ENCODE measurements around the gene CPE.
A peak's percentile ranks its signal among the peaks of the same experiment; 100 is the strongest.
"Not testable (repeated sequence)": the region's sequence is repeated elsewhere in the genome, so short reads cannot be mapped to it uniquely, and the experiment has no call there.

Gene CPE

GRCh38 chr4:165410214-165410613 is 31.4 kb downstream of the CPE start:
- no peak for FAIRE-seq

- no peak for FAIRE-seq
Observed at GRCh38 chr4:165415910-165416309, 37.1 kb downstream of the CPE start.

DNA sequence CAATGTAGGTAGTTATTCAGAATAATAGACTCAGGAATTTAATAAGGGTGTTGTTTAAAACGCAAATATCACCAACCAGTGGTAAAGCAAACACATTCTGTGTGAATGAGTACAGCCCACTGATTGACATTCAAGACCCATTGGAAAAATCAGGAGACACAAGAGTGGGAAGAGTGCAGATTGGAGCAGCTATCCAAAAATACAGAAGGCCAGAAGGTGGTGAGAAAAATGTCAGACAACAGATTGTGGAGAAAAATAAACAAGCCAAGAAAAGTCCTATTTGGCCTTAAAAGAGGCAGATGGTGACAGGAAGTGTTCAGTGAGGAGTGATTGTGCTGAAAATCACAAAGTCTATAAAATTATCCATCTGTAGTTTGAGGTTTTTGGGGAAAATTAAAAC is 39.3 kb downstream of the CPE start:
- FAIRE-seq: no peak

DNA sequence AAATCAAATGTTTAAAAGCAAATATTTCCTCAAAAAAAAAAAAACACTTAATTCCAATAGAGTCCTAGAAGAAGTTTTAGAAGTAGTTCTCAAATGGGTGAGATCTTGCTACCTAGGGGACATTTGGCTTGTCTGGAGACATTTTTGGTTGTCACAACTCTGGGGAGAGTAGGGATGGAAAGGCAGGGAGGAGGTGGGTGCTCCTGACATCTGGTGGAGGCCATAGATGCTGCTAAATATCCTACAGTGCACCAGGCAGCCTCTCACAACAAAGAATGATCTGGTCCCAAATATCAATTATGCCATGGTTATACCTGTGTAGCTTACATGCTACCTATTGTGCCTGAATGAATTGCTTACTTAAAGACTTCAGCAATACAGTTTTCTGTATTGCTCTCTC is 46.8 kb downstream of the CPE start:
- FAIRE-seq: no peak

DNA sequence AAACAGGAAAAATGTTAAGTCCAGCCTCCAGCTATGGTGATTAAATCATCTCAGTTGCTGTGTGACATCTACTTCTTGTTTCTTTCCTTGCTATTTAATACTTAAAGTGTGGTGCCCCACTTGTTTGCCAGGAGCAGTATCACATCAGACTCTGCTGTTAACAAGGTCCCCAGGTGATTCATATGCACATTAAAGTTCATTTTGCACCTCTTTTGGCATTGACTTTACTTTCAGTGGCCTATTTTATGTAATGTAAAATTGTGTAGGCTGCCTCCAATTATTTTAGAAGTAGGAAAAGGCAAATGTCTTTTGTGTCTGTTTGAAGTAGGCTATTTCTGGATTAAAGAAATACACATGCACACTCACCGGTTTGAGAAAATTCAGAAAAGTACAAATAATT is 47.5 kb downstream of the CPE start:
- no peak for FAIRE-seq

GRCh38 chr4:165426823-165427222 is 48.0 kb downstream of the CPE start:
- FAIRE-seq: no peak

DNA sequence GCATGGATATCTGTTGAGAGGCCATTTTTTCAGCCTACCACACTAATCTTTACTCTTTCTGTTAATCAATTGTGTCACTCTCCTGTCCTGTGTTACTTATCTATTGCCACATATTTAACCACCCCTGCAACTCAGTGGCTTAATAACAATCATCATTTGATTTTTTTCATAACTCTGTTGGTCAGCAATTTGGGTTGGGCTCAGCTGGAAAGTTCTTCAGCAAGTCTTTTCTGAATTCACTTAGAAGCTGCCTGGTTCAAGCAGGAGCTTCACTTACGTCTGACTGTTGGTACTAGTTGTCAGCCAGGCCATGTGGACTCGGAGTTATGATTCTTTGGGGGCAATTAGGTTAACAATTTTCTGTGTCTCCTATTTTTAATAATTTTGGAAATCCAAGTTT is 50.1 kb downstream of the CPE start:
- FAIRE-seq: no peak

DNA sequence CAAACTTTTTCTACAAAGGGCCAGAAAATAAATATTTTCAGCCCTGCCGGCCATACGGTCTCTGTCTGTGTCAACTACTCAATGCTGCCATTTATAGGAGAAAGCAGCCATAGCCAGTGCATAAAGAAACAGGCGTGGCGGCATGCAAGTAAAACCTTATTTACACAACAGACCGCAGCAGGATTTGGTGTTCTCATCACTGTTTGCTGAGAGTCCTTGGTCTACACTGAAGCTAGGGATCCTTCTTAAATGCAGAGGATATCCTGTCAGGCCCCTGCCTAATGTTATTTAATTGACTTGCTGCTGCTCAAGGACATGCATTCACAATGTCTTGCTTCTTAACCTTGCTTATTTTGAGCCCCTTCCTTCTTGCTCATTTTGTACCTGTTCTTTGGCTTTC is 54.7 kb downstream of the CPE start:
- FAIRE-seq: no peak

DNA sequence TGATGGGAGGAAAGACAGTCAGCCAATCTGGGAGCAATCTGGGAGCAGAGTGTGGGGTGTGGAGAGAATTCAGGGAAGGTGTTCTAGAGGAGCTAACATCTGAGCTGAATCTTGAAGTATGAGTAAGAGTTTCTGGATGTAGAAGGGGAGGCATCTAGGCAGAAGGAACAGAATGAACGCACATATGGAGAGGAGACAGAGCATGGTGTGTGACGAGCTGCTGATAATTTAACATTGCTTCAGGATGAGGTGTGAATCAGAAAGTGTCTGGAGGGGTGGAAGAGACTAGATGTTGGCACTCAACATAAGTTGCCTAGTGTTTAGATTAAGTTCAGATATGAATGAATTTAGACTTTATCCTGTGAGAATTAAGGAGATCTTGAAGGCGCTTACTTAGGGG is 58.9 kb downstream of the CPE start:
- no peak for FAIRE-seq

GRCh38 chr4:165439344-165439743 is 60.5 kb downstream of the CPE start:
- FAIRE-seq: no peak

DNA sequence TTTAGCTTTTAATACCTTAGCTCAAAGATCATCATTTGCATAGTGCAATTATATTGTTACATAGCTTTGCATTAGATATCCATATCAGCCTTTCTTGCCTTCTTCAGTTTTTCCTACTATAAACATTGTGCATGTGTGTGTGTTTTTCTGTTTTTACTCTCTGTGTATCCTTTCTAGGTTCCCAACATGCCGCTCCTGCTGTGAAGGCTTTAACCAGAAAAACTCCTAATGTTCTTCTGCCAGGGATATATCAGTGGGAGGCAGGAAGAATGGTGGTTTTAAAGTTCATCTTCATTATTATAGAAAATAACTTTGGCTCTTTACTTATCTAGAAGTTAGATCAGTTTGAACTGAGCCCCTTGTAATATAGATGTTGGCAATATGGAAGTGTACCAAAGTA is 61.2 kb downstream of the CPE start:
- no peak for FAIRE-seq

GRCh38 chr4:165440415-165441158 is 61.8 kb downstream of the CPE start:
- FAIRE-seq: no peak

DNA sequence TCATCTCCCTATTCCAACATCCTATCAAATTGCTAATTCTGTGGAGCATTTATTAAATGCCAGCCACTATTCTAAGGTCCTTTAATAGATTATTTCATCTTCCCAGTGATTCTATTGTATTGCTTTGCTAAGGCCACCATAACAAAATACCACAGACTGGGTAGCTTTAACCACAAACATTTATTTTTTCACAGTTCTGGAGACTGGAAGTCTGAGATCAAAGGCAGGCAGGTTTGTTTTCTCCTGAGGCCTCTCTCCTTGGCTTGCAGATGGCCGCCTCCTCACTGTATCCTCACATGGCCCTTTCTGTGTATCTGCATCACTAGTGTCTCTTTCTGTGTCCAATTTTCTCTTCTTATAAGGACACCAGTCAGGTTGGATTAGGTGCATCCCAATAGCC is 64.5 kb downstream of the CPE start:
- no peak for FAIRE-seq

- no peak for FAIRE-seq
Observed at GRCh38 chr4:165448700-165449099, 69.9 kb downstream of the CPE start.

- no peak for FAIRE-seq
Observed at GRCh38 chr4:165449333-165449732, 70.5 kb downstream of the CPE start.

GRCh38 chr4:165450871-165451270 is 72.1 kb downstream of the CPE start:
- FAIRE-seq: no peak

DNA sequence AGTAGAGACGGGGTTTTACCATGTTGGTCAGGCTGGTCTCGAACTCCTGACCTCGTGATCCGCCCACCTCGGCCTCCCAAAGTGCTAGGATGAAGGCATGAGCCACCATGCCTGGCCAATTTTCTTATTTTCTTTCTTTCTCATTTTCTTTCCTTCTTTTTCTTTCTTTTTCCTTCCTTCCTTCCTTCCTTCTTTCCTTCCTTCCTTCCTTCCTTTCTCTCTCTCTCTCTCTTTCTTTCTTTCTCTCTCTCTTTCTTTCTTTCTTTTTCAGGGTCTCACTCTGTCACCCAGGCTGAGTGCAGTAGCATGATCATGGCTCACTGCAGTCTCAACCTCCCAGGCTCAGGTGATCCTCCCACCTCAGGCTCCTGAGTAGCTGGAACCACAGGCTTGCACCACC is 74.3 kb downstream of the CPE start:
- FAIRE-seq: not testable (repeated sequence)

- no peak for FAIRE-seq
Observed at GRCh38 chr4:165454426-165454825, 75.6 kb downstream of the CPE start.

GRCh38 chr4:165457793-165458192 is 79.0 kb downstream of the CPE start:
- FAIRE-seq: no peak

DNA sequence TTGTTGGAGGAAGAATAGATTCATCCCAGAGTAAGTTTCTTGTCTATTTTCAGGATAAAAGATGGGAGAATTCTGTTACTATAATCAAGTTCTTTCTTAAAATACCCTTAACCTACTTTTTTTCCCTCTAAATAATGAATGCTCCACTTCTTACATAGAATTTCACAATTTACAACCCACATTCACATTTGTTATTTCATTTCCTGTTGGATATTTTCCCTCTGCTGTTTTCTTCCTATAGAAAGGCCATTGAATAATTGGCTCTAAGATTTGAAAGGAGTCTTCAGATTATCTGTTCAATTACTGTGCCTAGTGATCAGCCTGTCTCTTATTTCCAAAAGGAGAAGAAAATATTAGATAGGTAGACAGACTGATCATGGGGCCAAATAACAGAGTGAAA is 79.7 kb downstream of the CPE start:
- FAIRE-seq: no peak

- FAIRE-seq: no peak
Observed at GRCh38 chr4:165461159-165461821, 82.5 kb downstream of the CPE start.

- FAIRE-seq: no peak
Observed at GRCh38 chr4:165462009-165462408, 83.2 kb downstream of the CPE start.

- no peak for FAIRE-seq
Observed at GRCh38 chr4:165464376-165464775, 85.6 kb downstream of the CPE start.

DNA sequence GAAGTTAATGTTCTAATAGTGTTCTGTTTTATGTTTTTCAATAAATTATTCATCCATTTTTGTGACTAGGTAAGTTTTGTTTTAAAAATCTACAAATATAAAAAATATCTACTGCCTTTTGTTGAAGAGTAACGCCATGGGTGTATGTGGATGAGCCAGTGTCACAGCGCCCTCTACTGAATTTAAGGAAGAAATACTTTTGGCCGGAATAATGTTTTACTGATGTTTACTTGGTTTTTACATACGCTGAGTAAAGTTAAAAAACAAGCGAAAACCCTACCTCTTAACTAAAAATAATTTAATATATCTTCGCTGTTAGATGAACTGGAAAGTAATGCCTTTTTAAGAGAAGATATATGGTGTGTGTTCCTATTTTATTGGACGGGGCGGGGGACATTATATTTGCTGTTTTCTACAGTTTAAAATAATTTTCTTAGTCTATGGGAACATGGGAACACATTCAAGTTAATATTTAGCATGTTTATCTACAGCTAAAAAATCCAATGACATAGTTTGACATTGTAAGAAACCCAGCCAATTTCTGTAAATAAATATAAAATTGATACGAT is 86.1 kb downstream of the CPE start:
- FAIRE-seq: peak; percentile 96

GRCh38 chr4:165470009-165470408 is 91.2 kb downstream of the CPE start:
- no peak for FAIRE-seq
